H1 (cell line): ENCODE data around the gene CHRM1.

Experiments
- CBX5 ChIP-seq: fragments of 300-800, 300-1000 bp; sonication (generic); IDR thresholded peaks from 2 replicates; pipeline ENCODE4 v1.7.1; 2016; ENCODE audit warnings: antibody characterized with exemption, low read length, low read depth
- CREB1 ChIP-seq: IDR thresholded peaks from 2 replicates; pipeline ENCODE4 v1.6.1; 2012; ENCODE audit warnings: inconsistent platforms
- CTCF ChIP-seq, 3 experiments: IDR thresholded peaks; 1 replicate in 2 of 3; 2 replicates in 1 of 3; pipeline versions ENCODE4 v1.5.1 to v1.6.1; 2011; ENCODE audit warnings: low read length in 3 of 3, mild to moderate bottlenecking in 3 of 3, inconsistent platforms in 2 of 3, low read depth in 1 of 3, moderate library complexity in 1 of 3; ENCODE audit not compliant: insufficient read depth in 1 of 3; ENCODE audit errors: control extremely low read depth in 1 of 3
- EP300 ChIP-seq, 2 experiments: IDR thresholded peaks; 1 replicate in 1 of 2; 2 replicates in 1 of 2; pipeline ENCODE4 v1.6.1; 2011 to 2012; ENCODE audit warnings: low read depth in 2 of 2, low read length in 2 of 2, mild to moderate bottlenecking in 2 of 2, borderline replicate concordance in 1 of 2, inconsistent platforms in 1 of 2, moderate library complexity in 1 of 2
- EZH2 ChIP-seq: fragments of 200-600 bp; sonication (generic); IDR thresholded peaks from 2 replicates; pipeline ENCODE4 v1.7.1; 2012; ENCODE audit warnings: low read depth, mild to moderate bottlenecking, moderate library complexity, low read length, inconsistent platforms; ENCODE audit not compliant: severe bottlenecking
- KDM1A ChIP-seq: fragments of 200-600, 300-600 bp; sonication (generic); IDR thresholded peaks from 2 replicates; pipeline ENCODE4 v1.7.1; 2016; ENCODE audit warnings: mild to moderate bottlenecking, low read length, borderline replicate concordance
- POLR2A ChIP-seq, 2 experiments: IDR thresholded peaks; 1 replicate in 1 of 2; 2 replicates in 1 of 2; pipeline ENCODE4 v1.6.1; 2011; ENCODE audit warnings: low read depth in 2 of 2, low read length in 2 of 2, mild to moderate bottlenecking in 2 of 2; ENCODE audit errors: control extremely low read depth in 1 of 2
- POLR2AphosphoS5 ChIP-seq: IDR thresholded peaks from 2 replicates; pipeline ENCODE4 v1.6.1; 2011; ENCODE audit warnings: low read depth, low read length
- RAD21 ChIP-seq, 2 experiments: IDR thresholded peaks in 1 of 2; conservative IDR thresholded peaks in 1 of 2; 2 replicates each; pipeline ENCODE4 v1.6.1; 2011; ENCODE audit warnings: low read depth in 2 of 2, low read length in 2 of 2, improper control_type of control experiment in 1 of 2, inconsistent platforms in 1 of 2, mild to moderate bottlenecking in 1 of 2, moderate library complexity in 1 of 2
- SP1 ChIP-seq: IDR thresholded peaks from 2 replicates; pipeline ENCODE4 v1.6.1; 2011; ENCODE audit warnings: low read depth, low read length
- TAF1 ChIP-seq: IDR thresholded peaks from 2 replicates; pipeline ENCODE4 v1.6.1; 2011; ENCODE audit warnings: mild to moderate bottlenecking, low read depth, low read length
- TAF7 ChIP-seq: optimal IDR thresholded peaks from 2 replicates; pipeline ENCODE3; 2011; ENCODE audit warnings: low read depth, mild to moderate bottlenecking, inconsistent platforms, low read length, moderate library complexity, borderline replicate concordance
- ZNF274 ChIP-seq: IDR thresholded peaks from 2 replicates; pipeline ENCODE4 v1.7.0; 2012; ENCODE audit warnings: low read length, borderline replicate concordance; ENCODE audit errors: extremely low read depth

GRCh38 chr11:62909107-62909894 lies 11.9 kb downstream of the CHRM1 start:
- TF ChIP-seq CTCF (IDR thresholded peaks at IDR 0.05; ENCODE audit: control extremely low read depth in 1 of 3, insufficient read depth in 1 of 3, low read depth in 1 of 3, low read length in 3 of 3) (peak; percentile 53 to 84 (median 67)), POLR2AphosphoS5 (no peak), EP300 (IDR thresholded peaks at IDR 0.05; ENCODE audit: borderline replicate concordance in 1 of 2, low read depth in 2 of 2, low read length in 2 of 2) (no peak; a peak in 1 of 3 replicates), POLR2A (IDR thresholded peaks at IDR 0.05; ENCODE audit: control extremely low read depth in 1 of 2, low read depth in 2 of 2, low read length in 2 of 2) (peak in 1 of 2 experiments; percentile 59; a peak in 2 of 3 replicates), CREB1 (peak; percentile 5; the same call in 1 of the 2 replicates), RAD21 (IDR thresholded peaks at IDR 0.05 in 1 of 2, conservative IDR thresholded peaks at IDR 0.05 in 1 of 2; ENCODE audit: low read depth in 2 of 2, low read length in 2 of 2) (peak; percentile 71 to 84), ZNF274 (no peak), KDM1A (peak; percentile 69), SP1 (peak; percentile 90), TAF1 (no peak; the same call in 1 of the 2 replicates), CBX5 (no peak), EZH2 (no peak), TAF7 (peak; percentile 75)
